Thoracic aorta (tissue), 2 donors: ENCODE results near the gene TXLNB. TPM values are rescaled to one million over a fixed set of nuclear protein-coding genes. Genes with fewer than 3 reads are reported as not detected.

Experiments used
- ATAC-seq: fragments of 150-250 bp; one replicate; pipeline ENCODE4 v1.8.0; 2017; ENCODE audit warnings: low read depth; ENCODE audit not compliant: insufficient number of reproducible peaks, low FRiP score
- DNase-seq: peaks from one replicate; pipeline ENCODE4 v3.0.0-alpha.2; 2020; ENCODE audit warnings: low spot score
- H3K27ac ChIP-seq, 2 donors: fragments of 200-600 bp; sonication (generic); 1 replicate in 1 of 2; 2 replicates in 1 of 2; pipeline ENCODE4 v1.5.1; 2016; ENCODE audit warnings: mild to moderate bottlenecking in 2 of 2, moderate library complexity in 2 of 2
- H3K27me3 ChIP-seq: fragments of 200-600 bp; sonication (generic); replicated peaks from 2 replicates; pipeline ENCODE4 v1.6.0; 2016; ENCODE audit warnings: mild to moderate bottlenecking; ENCODE audit not compliant: insufficient read depth
- H3K36me3 ChIP-seq: fragments of 200-600 bp; sonication (generic); one replicate; pipeline ENCODE4 v1.5.1; 2016
- H3K4me1 ChIP-seq, 2 donors: fragments of 200-600 bp; sonication (generic); 1 replicate in 1 of 2; 2 replicates in 1 of 2; pipeline versions ENCODE4 v1.5.1 to v1.6.0; 2016; ENCODE audit warnings: low read depth in 2 of 2, mild to moderate bottlenecking in 1 of 2; ENCODE audit not compliant: control insufficient read depth in 1 of 2
- H3K4me3 ChIP-seq: fragments of 200-600 bp; sonication (generic); 2 replicates; pipeline ENCODE4 v1.5.1; 2016; ENCODE audit warnings: mild to moderate bottlenecking
- H3K9me3 ChIP-seq: fragments of 200-600 bp; sonication (generic); 2 replicates; pipeline ENCODE4 v1.5.1; 2016
- CTCF ChIP-seq: fragments of 200-600 bp; sonication (generic); IDR thresholded peaks from one replicate; pipeline ENCODE4 v1.5.1; 2019; ENCODE audit warnings: antibody characterized with exemption
- total RNA-seq, 2 donors: library from RNA; depleted of rRNA; stranded (reverse); fragments of >200 nt; gene quantifications; one replicate each; pipeline versions ENCODE4 v1.1.0 to v1.2.3, GENCODE V29; 2016

The TXLNB gene
- total RNA-seq, 2 donors from 2014 or later, result 0.49 to 0.81 TPM

GRCh38 chr6:139323511-139324300 lies 31.9 kb upstream of the TXLNB start:
- Histone ChIP-seq H3K4me3 (peak overlapping the region; percentile 8), H3K4me1 (peaks cover 0 to 2% of the 10 kb centered on the region in 2 donors), H3K27ac (no peak overlapping the region), H3K9me3 (no peaks in the 10 kb centered on the region), H3K27me3 (no peaks in the 10 kb centered on the region), H3K36me3 (no peaks in the 10 kb centered on the region)
- DNase-seq, result peak; percentile 25
- TF ChIP-seq CTCF, result no peak
- ATAC-seq, result no peak

GRCh38 chr6:139320081-139320480 lies 28.3 kb upstream of the TXLNB start:
- Histone ChIP-seq H3K9me3 (no peaks in the 10 kb centered on the region), H3K4me1 (peaks cover 0 to 2% of the 10 kb centered on the region in 2 donors), H3K27ac (no peak overlapping the region), H3K4me3 (no peak overlapping the region), H3K36me3 (no peaks in the 10 kb centered on the region), H3K27me3 (no peaks in the 10 kb centered on the region)
- no peak for TF ChIP-seq CTCF
- DNase-seq (no peak), ATAC-seq (no peak)

- Histone ChIP-seq H3K9me3 (no peaks in the 10 kb centered on the region), H3K27me3 (no peaks in the 10 kb centered on the region), H3K27ac (no peak overlapping the region), H3K4me1 (no peaks in the 10 kb centered on the region), H3K36me3 (no peaks in the 10 kb centered on the region), H3K4me3 (no peak overlapping the region)
- no peak for ATAC-seq
- no peak for DNase-seq
- TF ChIP-seq CTCF, result no peak
These were observed 25.0 kb upstream of the TXLNB start for GRCh38 chr6:139316622-139317317.

- Histone ChIP-seq H3K4me1 (peaks cover 0 to 5% of the 10 kb centered on the region in 2 donors), H3K9me3 (no peaks in the 10 kb centered on the region), H3K4me3 (no peak overlapping the region), H3K27me3 (no peaks in the 10 kb centered on the region), H3K27ac (no peak overlapping the region), H3K36me3 (no peaks in the 10 kb centered on the region)
- ATAC-seq, result no peak
- no peak for DNase-seq
- no peak for TF ChIP-seq CTCF
These were observed 22.2 kb upstream of the TXLNB start for GRCh38 chr6:139313784-139314545.

GRCh38 chr6:139313229-139313628 lies 21.4 kb upstream of the TXLNB start:
- Histone ChIP-seq H3K27me3 (no peaks in the 10 kb centered on the region), H3K27ac (no peak overlapping the region), H3K36me3 (no peaks in the 10 kb centered on the region), H3K4me1 (peaks cover 0 to 5% of the 10 kb centered on the region in 2 donors), H3K9me3 (no peaks in the 10 kb centered on the region), H3K4me3 (no peak overlapping the region)
- DNase-seq (no peak), ATAC-seq (no peak)
- no peak for TF ChIP-seq CTCF
